Measurements from ENCODE around the gene MMP7.

DNA sequence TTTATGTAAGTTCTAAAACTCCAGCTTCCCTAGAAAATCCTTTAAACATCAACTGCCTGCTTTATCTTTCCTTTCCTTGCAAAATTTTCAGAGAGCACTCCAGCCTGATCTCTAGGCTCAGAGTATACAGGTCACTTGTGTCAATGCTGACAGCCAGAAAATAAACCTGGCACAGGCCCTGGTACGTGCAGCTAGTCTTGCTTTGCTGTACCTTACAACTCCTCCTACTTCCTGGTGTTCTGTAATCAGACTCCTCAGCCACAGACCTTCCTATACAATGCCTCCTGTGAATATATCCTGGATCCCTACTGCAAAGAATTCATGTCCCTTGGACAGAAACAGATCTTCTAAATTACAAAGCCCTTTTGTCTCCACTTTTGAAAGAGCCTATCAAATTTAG, 53.7 kb downstream of the MMP7 start:
- TF ChIP-seq CTCF (conservative IDR thresholded peaks at IDR 0.05; ENCODE audit: low read length): no peak
- TF ChIP-seq EZH2phosphoT487 (IDR thresholded peaks at IDR 0.05; ENCODE audit: borderline replicate concordance, low read depth, low read length): no peak
